ENCODE data around the gene RUFY3. TPM values are rescaled to one million over a fixed set of nuclear protein-coding genes. Genes with fewer than 3 reads are reported as not detected.

Gene RUFY3
- total and polyA plus RNA-seq, 2 of the 13 experiments (the other 11 are each of a cell fraction or from before 2014, with no cell fraction given), result 17.9 to 25.3 TPM

DNA sequence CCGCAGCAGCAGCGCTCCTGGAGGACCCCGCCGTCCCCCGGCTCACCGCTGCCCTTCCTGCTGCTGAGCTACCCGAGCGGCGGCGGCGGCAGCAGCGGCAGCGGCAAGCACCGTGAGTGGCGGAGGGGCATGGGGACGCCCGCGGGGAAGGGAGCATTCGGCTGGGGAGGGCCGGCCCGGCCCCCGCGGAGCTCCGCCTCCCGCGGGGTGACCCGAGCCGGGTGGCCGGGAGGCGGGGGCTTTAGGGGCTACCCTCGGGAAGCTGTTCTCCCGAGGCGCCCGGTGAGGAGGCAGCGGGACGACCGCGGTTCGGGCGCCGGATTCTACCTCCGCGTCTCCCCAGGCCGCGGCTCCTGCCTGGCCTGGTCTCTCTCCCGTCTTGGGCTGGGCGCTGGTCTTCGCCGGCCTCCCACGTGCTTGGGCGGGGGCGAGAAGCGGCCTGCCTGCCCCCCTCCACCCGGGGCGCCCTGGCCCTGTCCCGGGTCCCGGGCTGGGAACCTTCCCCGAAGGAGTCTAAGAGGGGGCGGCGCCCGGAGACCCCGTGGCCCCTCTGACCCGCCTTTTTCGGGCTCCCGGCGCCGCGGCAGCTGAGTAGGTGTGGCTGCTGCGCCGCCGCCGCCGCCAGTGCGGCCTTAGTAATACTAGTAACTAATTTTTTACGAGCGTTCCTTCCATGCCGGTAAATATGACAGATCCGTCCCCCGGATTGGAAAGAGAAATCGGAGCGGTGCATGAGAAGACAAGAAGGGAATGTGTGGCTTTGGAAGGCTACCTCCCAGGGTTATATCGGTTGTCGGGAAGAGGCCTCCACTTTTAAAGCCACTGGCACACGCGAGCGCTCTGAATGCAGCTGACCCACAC is 16.4 kb upstream of the RUFY3 start (continued):
- TF ChIP-seq, protein P1, sequence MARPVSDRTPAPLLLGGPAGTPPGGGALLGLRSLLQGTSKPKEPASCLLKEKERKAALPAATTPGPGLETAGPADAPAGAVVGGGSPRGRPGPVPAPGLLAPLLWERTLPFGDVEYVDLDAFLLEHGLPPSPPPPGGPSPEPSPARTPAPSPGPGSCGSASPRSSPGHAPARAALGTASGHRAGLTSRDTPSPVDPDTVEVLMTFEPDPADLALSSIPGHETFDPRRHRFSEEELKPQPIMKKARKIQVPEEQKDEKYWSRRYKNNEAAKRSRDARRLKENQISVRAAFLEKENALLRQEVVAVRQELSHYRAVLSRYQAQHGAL (CRISPR knock-in tag; IDR thresholded peaks at IDR 0.05; ENCODE audit: not compliant biosample characterization), result no peak
- TF ChIP-seq ZNF205 (CRISPR knock-in tag; IDR thresholded peaks at IDR 0.05) (no peak), SP140L (CRISPR knock-in tag; IDR thresholded peaks at IDR 0.05; ENCODE audit: borderline replicate concordance) (peak; percentile 77; the same call in 1 of the 2 replicates), U2AF2 (IDR thresholded peaks at IDR 0.05; ENCODE audit: low read depth, low read length) (no peak), ZSCAN29 (CRISPR knock-in tag; conservative IDR thresholded peaks at IDR 0.05) (no peak), FOSL2 (CRISPR knock-in tag; IDR thresholded peaks at IDR 0.05) (no peak; the same call in 1 of the 2 replicates), RFX3 (CRISPR knock-in tag; IDR thresholded peaks at IDR 0.05) (no peak), ISX (CRISPR knock-in tag; conservative IDR thresholded peaks at IDR 0.05) (no peak), ZNF292 (CRISPR knock-in tag; IDR thresholded peaks at IDR 0.05; ENCODE audit: borderline replicate concordance, low read depth) (no peak), HNRNPH1 (optimal IDR thresholded peaks at IDR 0.05; ENCODE audit: low read depth, low read length) (no peak), TOPORS (CRISPR knock-in tag; IDR thresholded peaks at IDR 0.05) (no peak), ZNF33B (CRISPR knock-in tag; IDR thresholded peaks at IDR 0.05) (no peak)
- TF ChIP-seq, protein P2, sequence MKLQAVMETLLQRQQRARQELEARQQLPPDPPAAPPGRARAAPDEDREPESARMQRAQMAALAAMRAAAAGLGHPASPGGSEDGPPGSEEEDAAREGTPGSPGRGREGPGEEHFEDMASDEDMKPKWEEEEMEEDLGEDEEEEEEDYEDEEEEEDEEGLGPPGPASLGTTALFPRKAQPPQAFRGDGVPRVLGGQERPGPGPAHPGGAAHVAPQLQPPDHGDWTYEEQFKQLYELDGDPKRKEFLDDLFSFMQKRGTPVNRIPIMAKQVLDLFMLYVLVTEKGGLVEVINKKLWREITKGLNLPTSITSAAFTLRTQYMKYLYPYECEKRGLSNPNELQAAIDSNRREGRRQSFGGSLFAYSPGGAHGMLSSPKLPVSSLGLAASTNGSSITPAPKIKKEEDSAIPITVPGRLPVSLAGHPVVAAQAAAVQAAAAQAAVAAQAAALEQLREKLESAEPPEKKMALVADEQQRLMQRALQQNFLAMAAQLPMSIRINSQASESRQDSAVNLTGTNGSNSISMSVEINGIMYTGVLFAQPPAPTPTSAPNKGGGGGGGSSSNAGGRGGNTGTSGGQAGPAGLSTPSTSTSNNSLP (IDR thresholded peaks at IDR 0.05; ENCODE audit: low read depth, low read length), result no peak
- TF ChIP-seq, protein P3, sequence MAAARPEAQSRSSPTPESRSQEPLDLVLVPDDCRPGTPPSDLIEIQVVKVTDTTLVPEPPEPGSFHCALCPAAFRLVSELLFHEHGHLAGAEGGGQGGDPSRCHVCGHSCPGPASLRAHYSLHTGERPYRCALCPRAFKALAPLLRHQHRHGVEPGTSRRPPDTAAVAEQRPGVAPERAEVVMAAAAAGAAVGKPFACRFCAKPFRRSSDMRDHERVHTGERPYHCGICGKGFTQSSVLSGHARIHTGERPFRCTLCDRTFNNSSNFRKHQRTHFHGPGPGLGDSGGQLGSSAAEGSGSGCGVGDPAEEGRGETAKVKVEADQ (CRISPR knock-in tag; IDR thresholded peaks at IDR 0.05; ENCODE audit: borderline replicate concordance), result no peak; the same call in 1 of the 2 replicates
- TF ChIP-seq, protein P4, sequence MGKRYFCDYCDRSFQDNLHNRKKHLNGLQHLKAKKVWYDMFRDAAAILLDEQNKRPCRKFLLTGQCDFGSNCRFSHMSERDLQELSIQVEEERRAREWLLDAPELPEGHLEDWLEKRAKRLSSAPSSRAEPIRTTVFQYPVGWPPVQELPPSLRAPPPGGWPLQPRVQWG (CRISPR knock-in tag; IDR thresholded peaks at IDR 0.05; ENCODE audit: borderline replicate concordance, low read depth), result no peak
- TF ChIP-seq, protein P5, sequence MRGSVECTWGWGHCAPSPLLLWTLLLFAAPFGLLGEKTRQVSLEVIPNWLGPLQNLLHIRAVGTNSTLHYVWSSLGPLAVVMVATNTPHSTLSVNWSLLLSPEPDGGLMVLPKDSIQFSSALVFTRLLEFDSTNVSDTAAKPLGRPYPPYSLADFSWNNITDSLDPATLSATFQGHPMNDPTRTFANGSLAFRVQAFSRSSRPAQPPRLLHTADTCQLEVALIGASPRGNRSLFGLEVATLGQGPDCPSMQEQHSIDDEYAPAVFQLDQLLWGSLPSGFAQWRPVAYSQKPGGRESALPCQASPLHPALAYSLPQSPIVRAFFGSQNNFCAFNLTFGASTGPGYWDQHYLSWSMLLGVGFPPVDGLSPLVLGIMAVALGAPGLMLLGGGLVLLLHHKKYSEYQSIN (CRISPR knock-in tag; IDR thresholded peaks at IDR 0.05; ENCODE audit: borderline replicate concordance), result no peak
- TF ChIP-seq, protein P6, sequence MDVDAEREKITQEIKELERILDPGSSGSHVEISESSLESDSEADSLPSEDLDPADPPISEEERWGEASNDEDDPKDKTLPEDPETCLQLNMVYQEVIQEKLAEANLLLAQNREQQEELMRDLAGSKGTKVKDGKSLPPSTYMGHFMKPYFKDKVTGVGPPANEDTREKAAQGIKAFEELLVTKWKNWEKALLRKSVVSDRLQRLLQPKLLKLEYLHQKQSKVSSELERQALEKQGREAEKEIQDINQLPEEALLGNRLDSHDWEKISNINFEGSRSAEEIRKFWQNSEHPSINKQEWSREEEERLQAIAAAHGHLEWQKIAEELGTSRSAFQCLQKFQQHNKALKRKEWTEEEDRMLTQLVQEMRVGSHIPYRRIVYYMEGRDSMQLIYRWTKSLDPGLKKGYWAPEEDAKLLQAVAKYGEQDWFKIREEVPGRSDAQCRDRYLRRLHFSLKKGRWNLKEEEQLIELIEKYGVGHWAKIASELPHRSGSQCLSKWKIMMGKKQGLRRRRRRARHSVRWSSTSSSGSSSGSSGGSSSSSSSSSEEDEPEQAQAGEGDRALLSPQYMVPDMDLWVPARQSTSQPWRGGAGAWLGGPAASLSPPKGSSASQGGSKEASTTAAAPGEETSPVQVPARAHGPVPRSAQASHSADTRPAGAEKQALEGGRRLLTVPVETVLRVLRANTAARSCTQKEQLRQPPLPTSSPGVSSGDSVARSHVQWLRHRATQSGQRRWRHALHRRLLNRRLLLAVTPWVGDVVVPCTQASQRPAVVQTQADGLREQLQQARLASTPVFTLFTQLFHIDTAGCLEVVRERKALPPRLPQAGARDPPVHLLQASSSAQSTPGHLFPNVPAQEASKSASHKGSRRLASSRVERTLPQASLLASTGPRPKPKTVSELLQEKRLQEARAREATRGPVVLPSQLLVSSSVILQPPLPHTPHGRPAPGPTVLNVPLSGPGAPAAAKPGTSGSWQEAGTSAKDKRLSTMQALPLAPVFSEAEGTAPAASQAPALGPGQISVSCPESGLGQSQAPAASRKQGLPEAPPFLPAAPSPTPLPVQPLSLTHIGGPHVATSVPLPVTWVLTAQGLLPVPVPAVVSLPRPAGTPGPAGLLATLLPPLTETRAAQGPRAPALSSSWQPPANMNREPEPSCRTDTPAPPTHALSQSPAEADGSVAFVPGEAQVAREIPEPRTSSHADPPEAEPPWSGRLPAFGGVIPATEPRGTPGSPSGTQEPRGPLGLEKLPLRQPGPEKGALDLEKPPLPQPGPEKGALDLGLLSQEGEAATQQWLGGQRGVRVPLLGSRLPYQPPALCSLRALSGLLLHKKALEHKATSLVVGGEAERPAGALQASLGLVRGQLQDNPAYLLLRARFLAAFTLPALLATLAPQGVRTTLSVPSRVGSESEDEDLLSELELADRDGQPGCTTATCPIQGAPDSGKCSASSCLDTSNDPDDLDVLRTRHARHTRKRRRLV (CRISPR knock-in tag; IDR thresholded peaks at IDR 0.05), result no peak
